NCI-H460 (cell line): ENCODE measurements around the gene RBPJ. TPM values are rescaled to one million over a fixed set of nuclear protein-coding genes. Genes with fewer than 3 reads are reported as not detected.

Experiments used
- DNase-seq: peaks from one replicate; pipeline ENCODE4 v3.0.0-alpha.2; 2016; ENCODE audit warnings: low read depth; ENCODE audit errors: extremely low read depth
- total RNA-seq: library from RNA; depleted of rRNA; stranded (reverse); fragments of >200 nt; shearing (Covaris generic); gene quantifications from 2 replicates; pipeline ENCODE4 v1.2.3, GENCODE V29; 2014

Gene RBPJ
- total RNA-seq, 1 experiment from 2014 or later, result 25.9 TPM

DNA sequence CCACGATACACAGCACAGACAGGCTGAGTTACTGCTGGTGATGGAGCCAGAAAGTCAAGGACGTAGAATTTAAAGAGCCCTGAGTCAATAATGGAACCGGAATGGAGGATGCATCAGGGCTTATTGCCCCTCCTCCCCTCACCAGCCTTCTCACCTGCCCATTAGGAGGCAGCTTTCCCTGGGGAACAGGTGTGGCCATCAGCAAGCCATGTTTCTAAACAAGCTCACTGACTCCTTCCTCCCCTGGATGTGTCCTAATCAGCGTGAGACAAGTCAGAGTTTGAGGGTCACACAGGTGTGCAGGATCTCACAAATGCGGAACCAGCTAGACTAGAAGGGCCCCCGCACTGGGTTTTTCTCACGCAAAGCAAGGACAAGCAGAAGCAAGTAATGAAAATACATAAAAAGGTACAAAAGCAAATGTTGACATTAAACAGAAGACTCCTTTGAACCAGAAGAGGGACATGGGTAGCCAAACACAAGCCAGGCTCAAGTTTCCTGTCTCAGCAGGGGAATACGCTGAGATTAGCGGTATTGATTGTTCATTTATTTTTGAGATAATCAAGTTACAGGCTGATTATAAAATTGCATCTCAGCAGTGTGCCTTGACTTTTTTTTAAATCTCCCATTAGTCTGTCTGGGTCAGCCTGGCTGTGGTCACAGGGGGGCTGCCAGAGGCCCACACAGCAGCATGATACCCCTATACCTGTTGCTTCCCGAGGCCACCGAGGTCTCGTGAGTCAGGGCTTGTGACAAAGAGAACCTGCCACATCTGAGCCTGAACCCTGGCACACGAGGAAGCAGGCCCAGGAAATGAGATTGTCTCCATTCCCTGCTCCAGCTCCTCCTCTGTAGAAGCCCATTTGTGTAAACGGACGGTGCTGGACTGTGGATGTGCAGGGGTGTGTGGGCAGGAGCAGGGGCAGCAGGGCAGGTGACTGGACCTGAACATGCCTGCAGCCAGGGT is 132.0 kb downstream of the RBPJ start:
- DNase-seq, result no peak

GRCh38 chr4:26454961-26455360 is 134.1 kb downstream of the RBPJ start:
- DNase-seq, result no peak

DNA sequence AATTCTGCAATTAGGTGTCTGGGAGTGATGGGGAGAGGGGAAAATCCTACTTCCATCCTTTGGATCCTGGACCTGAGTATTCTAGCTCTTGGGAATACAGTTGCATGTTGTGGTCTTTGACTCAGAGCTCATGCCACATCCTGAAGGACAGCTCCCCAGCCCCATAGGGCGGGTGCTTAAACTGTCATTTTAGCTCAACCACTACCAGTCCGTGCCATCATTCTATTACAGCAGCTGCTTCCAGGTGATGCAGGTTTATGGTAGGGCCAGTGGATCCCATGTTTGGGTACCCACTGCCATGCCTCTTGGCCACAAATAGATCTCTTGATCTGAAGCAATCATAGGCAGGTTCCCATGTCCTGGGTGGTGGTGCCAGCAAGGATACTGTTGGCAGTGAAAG is 134.8 kb downstream of the RBPJ start:
- DNase-seq, result no peak

GRCh38 chr4:26457412-26457811 is 136.6 kb downstream of the RBPJ start:
- DNase-seq, result no peak

DNA sequence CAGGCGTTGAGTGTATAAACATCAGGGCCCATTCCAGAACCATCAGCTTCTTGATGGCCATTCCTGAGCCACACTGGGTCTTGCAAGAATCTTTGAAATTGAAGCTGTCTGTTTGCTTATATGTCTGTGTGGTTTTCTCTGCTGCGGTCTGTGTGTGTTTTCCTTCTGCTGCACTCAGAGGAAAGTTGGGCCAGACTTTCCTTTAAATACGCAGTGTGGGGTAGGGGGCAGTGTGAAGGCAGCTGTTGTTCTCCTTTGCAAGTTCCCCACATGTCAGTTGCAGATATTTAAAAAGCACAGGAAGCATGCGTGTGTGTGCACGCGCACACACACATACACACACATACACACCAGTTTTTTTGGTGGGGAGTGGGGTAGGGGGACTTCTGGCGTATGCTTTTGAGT is 137.3 kb downstream of the RBPJ start:
- DNase-seq, result no peak

DNA sequence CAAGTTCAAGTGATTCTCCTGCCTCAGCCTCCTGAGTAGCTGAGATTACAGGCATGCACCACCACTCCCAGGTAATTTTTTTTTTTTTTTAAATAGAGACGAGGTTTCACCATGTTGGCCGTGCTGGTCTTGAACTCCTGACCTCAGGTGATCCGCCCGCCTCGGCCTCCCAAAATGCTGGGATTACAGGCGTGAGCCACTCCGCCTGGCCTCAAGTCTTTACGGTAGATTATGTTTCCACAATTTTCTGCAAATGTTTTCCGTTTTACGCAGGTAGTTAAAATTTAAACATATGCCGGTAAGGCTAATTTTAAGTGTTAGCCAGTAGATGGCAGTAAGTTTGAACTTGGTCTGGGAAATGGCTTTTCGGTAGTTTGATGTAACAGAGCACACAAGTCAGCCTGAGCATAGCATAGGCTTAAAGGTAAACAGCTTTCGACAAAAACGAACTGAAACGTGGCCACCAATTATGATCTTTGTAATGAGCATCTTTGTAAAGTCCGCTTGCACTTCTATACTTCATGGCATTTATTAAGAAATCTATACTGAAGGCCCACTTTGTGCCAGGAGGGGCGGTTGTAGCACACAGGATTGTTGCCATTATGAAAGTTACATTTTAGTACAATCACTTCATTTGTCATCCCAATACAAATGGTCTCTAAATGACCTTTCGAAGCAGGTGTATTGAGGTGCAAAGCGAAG is 138.4 kb downstream of the RBPJ start:
- peak; percentile 48 for DNase-seq

DNA sequence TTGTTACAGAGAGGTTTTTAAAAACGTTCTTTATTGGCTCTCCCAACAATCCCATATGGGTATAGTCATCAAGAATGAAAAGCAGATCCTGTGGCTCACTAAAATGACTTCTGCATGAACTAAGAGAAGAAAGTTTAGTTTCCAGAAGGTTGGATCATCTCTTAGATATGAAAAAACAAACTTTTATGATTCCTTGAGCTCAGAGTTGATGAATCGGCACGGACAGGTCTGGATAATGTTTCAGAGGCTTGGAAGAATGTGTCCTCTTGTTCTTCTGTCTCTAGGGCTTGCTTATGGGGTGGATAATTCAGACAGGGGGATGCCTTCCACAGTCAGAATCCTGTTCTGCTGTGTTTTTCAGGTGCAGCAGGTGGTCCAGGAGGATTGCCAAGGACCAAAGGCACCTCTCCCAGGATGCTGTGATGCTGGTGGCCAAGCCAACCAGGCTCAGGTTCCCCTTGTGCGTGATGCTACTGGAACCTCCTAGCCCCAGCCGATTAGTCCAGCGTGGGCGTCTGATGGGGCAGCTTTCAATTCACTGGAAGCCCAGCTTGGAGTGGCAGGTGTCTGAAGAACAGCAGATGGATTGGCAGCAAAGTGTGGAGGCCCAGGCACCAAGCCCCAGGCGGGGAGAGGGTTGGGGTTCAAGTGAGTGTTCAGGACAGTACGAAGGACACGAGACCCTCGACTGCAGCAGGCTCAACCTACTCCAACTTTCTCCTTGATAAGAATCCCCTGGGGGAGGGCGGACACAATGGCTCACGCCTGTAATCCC is 139.1 kb downstream of the RBPJ start:
- no peak for DNase-seq

DNA sequence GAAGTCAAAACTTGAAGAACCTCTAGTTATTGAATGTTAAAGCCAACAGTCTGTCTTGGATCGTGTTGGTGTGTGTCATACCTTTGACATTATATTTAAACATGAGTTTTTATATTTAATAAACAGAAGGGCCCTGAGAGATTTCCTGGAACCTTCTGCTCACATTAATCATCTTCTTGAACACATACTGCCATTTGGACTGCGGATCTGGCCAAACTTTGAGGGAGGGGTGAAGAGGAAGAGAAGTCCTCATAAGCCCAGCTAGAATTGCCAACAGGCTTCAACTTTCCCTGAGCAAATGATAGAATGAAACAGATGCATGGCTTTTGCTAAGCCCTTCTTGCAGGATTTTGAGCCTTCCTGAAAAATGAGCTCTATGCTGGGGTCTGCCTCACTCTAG is 142.1 kb downstream of the RBPJ start:
- DNase-seq, result no peak

DNA sequence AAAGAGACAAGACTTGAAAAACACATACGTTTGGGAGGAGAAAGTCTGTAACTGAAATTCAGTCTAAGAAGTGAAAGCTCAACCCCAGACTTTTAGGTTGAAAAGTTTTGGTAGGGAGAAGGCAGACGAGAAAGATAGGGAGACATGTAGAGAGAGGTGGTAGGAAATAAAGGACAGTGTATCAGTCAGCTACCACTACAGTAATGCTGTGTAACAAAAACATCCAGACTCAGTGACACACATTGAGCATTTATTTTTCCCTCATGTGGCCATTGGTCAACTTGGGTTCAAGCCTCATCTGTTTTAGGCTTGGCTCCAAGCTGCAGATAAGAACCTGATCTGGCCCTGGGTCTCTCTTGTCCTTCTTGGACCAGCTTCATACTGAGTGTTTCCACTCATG is 142.6 kb downstream of the RBPJ start:
- DNase-seq, result no peak

DNA sequence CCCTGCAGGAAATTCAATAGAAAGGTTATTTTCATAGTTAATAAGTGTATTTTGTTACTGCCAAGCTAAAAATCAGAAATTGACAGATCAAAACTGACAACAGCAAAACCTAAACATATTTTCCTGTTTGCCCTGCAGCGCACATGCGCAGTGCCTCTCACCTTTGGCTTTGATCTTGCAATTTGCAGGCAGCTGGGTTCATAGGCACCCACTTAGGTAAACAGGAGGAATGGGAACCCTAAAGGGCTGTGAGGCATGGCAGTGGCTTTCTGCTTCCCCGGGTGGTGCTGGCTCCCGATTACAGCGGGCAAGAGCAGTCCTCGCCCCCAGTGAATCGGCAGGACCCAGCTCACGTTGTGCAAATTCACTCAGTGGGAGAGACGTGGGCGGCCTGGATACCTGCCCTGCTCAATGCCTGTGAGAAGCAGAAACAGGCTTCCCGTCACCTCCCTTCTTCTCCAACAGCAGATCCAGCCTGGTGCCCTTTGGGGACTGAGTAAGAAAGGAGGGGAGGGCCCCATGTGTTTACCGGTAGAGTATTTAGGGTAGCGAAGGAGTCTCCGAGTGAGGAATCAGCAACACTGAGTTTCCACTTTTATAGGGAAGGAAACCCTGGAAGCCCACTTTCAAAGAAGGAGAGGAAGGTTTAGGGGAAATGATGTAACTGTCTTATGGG is 143.7 kb downstream of the RBPJ start:
- no peak for DNase-seq

- DNase-seq, result no peak
Observed at GRCh38 chr4:26466578-26467270, 145.9 kb downstream of the RBPJ start.

- no peak for DNase-seq
Observed at GRCh38 chr4:26467724-26468123, 146.9 kb downstream of the RBPJ start.

DNA sequence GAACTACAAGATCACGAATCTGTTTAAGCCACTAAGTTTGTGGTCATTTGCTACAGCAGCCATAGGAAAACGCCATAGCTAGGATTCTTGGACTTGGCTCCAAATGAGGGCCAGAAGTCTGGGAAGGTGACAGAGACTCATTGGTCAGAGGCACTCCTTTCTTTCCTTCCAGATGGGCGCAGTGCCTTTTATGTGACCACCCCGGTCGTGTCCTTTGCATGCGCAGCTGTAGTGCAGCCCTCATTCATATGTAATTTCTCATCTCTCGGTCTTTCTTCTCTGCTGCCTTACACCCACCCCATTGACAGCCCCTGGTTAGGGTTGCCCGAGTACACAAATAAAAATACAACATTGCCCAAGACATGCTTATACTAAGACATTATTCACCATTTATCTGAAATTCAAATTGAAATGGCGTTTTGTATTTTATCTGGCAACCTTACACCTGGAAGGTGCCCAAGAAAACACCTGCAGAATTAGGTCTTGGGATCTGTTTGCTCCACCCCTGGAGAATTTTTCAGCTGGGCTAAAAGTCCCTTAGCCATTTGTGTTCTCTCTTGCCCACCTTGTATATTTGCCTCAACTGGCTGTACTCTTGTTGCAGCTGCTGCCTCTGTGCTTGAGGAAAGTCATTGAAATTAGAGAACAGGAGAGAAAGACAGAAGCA is 147.6 kb downstream of the RBPJ start:
- no peak for DNase-seq

DNA sequence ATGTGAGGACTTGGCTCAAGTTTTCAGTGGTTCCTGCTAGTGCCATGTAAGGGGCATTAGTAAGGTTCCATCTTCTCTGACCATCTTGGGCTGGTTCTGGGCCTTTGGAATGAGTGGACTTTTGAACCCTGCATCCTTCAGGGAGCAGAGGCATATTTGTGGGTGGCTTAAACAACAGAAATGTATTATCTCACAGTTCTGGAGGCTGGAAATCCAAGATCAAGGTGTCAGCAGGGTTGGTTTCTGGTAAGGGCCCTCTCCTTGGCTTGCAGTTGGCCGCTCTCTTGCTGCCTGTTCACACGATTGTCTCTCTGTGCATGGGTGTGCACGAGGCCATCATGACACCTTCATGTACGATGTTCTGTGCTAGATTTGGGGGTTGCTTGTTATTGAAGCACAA is 148.2 kb downstream of the RBPJ start:
- DNase-seq, result no peak

DNA sequence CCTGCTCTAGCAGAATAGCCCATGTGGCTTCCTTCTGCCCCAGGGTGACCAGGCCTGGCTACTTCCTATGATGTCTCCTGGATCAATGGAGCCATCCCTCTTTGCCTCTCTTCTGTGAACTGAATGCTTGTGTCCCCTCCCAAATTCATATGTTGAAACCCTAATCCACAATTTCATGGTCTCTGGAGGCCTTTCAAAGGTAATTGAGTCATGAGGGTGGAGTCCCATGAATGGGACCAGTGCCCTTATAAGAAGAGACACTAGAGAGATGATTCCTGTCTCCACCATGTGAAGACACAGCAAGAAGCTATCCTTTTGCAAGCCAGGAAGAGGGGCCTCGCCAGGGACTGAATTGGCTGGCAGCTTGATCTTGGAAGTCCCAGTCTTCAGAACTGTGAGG is 151.1 kb downstream of the RBPJ start:
- DNase-seq, result no peak

DNA sequence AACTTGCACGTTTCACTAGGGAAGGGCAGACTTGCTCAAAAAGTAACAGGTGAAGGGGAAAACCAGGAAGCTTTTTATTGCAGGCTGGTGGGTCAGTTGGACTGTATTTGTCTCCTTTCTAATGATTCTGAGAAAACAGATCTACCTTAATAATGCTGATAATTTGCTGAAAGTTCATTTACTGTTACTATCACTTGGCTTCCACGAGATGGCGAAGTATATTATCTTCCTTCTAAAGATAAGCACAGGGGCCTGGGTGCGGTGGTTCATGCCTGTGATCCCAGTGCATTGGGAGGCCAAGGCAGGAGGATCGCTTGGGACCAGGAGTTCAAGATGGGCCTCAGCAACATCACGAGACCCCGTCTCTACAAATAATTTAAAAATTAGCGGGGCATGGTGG is 153.1 kb downstream of the RBPJ start:
- DNase-seq, result no peak

DNA sequence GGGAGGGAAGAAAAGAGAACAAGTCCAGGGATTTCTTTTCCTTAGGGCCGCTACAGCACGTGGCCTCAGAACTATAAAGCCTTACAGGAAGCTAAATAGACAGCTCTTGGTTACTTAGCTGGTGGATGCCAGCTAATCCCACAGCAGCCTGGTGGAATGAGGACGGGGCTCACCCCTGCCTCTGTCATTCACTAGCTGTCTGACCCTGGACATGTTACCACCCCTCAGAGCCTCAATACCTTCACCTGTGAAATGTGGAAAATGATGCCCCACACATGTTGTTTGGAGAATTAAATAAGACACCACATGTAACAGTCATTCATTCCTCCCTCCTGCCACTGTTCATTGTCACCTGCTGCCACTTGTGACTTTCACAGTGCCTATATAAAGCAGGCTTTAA is 153.7 kb downstream of the RBPJ start:
- no peak for DNase-seq

DNA sequence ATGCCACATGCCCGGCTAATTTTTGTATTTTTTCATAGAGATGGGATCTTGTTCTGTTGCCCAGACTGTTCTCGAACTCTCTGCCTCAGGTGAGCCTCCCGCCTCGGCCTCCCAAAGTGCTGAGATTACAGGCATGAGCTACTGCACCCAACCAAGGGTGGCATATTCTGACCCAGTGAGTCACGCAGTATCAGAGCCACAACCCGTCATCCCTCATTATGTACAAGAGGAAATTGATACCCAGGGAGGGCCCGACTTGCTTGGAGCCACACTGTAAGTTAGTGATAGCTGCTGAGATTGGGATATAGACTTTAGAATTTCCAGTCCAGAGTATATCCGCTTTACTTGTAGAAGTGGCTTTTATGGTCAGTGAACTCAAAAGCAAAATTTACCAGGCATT is 154.9 kb downstream of the RBPJ start:
- DNase-seq, result no peak

DNA sequence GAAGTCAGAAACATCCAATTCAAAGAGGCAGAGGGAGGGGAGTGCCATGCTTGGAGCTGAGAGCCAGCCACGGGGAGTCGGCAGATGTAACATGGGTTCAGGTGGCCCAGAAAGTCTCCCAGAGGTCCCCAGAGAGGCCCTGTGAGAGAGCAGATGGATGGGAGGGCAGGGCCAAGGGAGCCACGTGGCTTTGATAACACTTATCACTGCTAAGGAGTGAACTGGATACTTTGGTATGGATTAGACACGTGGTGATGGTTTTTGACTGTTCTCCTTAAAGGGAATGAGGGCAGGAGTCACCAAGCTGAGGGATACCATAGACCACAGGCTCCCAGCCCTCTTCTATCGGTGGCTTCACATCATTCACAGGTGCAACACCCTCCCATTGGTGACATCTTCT is 155.7 kb downstream of the RBPJ start:
- no peak for DNase-seq

- no peak for DNase-seq
Observed at GRCh38 chr4:26478330-26478729, 157.5 kb downstream of the RBPJ start.
